ENCODE measurements around the gene AGPAT3.
A peak's percentile ranks its signal among the peaks of the same experiment; 100 is the strongest.
"Not testable (repeated sequence)": the region's sequence is repeated elsewhere in the genome, so short reads cannot be mapped to it uniquely, and the experiment has no call there.

AGPAT3 gene

DNA sequence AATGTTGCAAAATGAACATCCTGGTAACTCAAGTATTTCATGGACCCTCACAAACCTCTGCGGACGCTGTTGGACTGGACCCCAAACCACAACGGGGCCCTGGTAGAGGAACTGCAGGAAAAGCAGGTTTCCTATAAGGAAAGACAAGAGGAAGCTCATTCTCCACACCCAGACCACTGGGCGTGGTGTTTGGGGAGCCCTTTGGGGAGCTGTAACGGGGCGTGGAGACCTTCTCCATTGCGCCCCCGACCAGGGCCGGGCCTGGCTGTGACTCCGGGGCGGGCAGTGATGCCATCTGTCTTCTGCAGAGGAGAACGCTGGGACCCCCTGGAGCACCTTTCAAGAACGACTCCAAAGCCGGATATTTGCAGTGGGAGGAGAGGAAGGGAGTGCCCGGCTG, 30.0 kb upstream of the AGPAT3 start:
- no peak for DNase-seq

DNA sequence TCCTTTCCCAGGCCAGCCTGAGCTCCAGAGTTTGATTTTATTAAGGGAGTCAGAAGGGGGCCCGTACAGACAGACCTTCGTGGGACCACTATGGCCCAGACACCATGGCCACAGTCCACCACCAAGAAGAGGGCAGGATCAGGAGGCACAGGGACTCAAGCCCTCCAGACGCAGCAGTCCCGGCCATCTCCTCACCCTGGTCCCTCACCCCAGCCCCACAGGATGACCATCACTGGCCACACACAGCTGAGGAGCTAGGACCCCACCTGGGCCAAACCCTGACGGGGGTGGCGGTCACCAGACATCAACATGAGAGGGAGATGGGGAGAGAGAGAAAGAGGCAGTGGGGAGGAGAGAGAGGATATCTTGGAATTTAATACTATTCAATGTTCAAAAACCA, 29.2 kb upstream of the AGPAT3 start:
- DNase-seq = no peak

DNA sequence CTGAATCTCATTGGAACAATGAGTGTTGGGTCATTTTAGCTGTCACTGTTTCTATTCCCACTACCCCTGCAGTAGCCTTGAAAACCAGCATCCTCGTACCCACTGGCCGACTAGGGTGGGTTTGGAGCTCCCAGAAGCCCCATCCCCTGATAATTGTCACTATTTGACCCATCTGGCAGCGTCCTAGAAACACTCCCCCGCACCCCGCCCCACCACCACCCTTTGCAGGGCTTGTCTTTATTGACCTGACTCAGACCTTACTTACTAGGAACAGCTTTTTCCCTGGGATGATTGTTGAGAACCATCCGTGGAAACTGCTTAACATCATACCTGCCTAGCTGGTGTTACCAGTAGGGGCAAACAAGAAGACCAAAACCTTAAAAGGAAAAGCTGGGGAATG, 28.4 kb upstream of the AGPAT3 start:
- no peak for DNase-seq

DNA sequence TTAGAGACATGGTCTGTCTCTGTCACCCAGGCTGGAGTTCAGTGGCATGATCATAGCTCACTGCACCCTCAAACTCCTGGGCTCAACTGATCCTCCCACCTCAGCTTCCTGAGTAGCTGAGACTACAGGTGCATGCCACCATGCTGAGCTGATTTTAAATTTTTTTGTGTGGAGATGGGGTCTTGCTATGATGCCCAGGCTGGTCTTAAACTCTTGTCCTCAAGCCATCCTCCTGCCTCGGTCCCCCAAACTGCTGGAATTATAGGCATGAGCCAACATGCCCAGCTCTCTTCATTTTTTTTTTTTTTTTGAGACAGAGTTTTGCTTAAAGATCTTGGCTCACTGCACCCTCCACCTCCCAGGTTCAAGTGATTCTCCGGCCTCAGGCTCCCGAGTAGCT, 24.8 kb upstream of the AGPAT3 start:
- DNase-seq = no peak

DNA sequence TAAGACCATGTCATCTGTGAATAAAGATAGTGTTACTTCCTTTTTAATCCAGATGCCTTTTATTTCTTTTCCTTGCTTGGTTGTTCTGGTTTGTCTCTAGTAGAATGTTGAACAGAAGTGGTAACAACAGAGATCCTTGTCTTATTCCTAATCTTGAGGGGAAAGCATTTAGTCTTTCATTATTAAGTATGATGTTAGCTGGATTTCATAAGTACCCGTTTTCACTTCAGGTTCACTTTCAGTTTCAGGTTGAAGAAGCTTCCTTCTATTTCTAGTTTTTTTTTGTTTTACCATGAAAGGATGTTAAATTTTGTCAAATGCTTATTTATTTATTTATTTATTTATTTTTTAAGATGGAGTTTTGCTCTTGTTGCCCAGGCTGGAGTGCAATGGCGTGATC, 22.3 kb upstream of the AGPAT3 start:
- DNase-seq = no peak

DNA sequence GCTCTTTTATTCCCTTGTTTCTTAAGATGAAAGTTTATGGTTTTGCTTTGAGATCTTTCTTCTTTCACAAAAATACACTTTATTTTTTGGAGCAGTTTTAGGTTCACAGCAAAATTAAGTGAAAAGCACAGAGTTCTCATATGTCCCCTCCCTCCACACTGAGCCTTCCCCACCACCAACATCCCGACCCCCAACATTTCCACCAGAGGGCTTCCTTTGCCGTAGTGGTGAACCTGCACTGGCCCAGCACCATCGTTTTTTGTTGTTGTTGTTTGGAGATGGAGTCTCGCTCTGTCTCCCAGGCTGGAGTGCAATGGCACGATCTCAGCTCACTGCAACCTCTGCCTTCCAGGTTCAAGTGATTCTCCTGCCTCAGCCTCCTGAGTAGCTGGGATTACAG, 20.1 kb upstream of the AGPAT3 start:
- DNase-seq = not testable (repeated sequence)

DNA sequence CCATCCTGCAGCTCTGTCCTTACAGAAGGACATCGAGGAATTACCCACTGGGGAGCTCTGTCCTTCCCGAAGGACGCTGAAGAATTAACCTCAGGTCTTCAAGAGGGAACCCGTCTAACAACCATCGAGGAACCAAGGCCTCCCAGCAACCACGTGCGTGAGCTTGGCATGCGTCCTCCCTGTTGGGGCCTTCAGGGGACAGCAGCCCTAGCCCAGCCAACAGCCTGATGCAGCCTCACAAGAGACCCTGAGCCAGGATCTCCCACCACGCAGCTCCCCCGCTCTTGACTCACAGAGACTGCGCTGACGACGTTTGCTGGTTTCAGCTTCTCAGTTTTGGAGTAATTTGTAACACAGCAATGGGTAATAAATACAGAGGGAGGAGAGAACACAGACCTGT, 19.6 kb upstream of the AGPAT3 start:
- DNase-seq = no peak

DNA sequence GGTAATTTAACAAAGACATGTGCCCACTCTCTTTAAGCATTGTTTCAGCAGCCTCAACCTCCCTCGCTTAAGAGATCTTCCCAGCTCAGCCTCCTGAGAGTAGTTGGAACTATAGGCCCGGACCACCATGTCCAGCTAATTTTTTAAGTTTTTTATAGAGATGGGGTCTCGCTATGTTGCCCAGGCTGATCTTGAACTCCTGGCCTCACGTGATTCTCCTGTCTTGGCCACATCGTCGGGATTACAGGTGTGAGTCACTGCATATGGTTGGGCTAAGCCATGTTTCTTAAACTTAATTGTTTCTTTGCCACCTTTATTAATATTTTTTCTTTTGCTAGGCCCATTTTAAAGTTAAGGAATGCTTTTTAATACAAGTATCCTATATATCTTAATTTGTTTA, 18.6 kb upstream of the AGPAT3 start:
- DNase-seq = no peak

DNA sequence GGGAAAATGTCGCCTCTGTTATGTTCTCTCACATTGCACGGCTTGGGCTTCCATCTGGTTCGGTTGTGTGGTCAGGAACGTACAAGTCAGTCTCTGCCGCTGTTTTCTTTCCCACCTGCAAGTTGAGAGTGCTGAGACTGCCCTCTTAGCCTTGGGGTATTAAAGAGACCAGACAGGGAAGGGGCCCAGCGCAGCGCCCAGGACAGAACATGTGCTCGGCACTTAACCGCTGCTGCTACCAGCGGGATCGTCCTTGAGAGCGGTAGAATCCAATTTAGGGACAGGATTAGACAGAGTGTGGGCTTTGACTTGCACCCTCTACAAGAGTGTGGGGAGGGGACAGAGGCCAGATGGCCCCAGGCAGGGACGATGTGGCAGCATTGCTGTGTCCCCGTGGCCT, 17.7 kb upstream of the AGPAT3 start:
- DNase-seq = no peak

DNA sequence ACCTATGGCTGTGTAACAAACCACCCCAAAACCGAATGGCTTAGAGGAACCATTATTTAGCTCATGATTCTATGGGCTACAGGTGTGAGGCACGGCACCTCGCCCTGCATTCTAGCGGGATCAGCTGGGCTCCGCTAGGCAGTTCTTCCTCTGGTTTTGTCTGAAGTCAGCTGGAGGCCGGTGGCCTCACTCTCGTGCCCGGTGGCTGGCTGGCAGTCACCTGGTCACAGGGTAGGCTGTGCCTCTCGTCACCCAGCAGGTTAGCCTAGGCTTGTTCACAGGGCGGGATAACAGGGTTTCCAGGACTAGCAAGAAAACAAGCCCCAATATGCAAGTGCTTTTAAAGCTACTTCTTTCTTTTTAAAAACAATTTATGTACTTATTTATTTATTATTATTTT, 16.3 kb upstream of the AGPAT3 start:
- DNase-seq = no peak

DNA sequence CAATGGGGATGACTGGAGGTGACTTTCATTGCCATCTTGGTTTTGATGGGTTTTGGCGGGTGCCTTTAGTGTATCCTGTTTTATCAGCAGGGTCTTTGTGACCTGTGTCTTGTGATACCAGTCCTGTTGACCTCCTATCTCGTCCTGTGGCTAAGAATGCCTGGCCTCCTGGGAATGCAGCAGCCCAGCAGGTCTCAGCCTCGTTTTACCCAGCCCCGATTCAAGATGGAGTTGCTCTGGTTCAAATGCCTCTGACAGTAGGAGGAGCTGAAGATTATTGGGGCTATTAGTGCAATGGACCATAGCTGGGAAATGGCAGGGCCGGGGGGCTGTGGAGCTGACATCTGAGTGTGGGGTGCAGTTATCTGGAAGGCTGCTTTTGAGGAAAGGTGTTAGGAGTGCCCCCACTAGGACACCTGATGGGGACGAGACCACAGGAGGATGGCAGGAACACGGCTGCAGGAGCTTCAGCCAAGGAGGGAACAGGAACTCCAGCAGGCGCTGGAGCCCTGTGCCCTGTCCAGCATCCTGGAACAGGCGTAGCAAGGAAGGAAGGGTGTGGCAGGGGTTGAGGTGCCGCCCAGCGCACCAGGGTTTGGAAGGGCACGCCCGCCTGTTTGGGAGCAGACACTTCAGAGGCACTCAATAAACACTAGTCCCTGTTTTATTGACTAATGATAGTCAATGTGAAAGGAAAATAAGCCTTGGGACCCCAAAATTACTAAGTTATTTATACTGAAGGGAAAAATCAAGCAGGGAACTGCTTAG, 15.3 kb upstream of the AGPAT3 start:
- no peak for DNase-seq

DNA sequence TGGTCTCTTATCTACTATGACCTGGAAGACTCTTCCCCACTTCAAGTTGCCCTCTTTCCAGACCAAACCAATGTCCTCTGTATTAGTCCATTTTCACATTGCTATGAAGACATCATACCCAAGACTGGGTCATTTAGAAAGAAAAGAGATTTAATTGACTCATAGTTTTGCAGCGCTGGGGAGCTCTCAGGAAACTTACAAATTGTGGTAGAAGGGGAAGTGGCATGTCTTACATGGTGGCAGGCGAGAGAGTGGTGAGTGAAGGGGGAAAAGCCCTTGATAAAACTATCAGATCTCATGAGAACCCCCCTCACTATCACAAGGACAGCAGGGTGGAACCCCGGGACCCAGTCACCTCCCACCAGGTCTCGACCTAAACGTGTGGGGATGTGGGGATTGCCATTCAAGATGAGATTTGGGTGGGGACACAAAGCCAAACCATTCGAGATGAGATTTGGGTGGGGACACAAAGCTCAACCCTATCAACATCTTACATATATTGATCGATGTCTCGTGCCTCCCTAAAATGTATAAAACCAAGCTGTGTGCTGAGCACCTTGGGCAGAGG, 14.2 kb upstream of the AGPAT3 start:
- DNase-seq = no peak

DNA sequence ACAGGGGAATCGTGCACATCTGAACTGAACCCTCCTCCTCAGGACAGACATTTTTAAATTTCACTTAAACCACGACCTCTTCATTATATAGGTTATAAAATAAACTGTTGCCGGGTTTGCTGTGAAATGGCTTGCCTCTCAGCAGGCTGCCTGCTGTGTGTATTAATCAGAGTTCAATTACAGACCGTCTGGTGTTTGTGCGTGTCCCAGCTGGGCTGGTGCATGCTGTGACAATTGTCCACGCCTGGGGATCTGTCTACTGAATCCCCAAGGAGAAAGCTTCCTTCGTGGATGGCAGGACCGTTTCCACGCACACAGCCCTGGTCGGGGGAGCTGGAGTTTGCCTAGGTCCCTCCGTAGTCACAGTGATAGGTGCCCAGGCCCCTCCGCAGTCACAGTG, 13.4 kb upstream of the AGPAT3 start:
- DNase-seq = no peak

DNA sequence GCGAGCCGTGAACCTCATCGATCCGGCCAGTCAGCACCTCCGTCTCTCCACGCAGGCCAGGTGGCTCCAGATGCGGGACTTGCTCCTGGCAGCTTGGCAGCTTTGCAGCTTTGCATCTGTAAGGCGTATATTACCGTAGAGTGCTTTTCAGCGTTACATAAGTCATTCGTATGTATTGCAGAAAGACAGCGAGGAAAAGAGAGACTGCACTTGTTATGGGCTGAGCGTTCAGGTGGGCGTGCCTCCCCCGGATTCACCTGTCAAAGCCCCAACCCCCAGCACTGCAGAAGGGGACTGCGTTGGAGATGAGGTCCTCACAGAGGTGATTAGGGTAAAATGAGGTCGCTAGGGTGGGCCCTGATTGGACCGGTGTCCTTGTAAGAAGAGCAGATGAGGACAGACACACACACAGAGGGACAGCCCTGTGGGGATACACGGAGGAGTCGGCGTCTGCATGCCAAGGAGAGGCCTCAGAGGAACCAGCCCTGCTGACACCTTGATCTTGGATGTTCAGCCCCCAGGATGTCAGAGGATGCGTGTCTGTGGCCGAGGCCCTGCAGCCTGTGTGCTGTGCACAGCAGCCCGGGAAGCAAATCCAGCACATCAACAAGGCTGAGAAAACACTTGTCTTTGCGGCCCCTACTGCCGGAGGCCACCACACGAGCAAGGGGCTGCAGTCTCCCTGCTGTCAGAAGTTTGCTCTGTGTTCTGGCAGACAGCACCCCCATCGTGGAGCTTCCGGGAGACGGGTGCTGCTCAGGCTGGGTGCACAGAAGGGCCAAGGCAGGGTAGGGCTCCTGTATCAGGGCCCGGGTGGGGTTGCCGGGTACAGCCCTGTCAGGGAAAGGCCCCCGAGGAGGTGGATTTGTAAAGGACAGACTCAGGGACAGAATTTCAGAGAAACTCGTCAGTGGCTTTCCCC, 10.9 kb upstream of the AGPAT3 start:
- no peak for DNase-seq

DNA sequence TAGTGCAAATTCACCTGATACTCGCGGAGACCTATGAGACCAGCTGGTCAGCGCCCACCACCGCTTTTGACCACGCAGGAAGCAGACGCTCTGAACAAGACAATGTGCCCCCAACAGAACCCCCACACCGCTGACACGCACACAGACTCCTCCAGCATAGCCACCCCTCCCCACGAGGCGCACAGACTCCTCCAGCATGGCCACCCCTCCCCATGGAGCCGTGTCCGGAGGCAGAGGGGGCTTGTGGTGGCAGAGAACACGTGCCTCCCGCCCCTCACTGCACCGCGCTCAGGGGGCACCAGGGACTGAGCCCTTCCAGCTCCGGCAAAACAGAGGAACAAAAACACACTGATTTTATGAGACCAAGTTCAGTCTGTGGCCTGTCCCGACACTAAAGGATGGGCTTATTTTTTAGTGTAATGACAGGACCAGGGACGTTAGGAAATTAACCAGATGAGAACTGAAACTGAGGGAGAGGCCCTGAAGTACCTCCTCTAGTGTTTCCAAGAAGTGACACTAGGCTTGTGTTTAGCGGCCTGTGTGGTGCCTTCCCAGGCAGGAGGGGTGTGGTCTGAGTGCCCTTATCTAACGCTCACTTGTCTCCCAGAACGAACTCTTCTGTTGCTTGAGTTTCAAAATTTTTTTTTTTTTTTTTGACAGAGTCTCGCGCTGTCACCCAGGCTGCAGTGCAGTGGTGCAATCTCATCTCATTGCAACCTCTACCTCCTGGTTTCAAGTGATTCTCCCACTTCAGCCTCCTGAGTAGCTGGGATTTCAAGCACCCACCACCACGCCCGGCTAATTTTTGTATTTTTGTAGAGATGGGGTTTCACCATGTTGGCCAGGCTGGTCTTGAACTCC, 10.0 kb upstream of the AGPAT3 start:
- peak; percentile 65 for DNase-seq

DNA sequence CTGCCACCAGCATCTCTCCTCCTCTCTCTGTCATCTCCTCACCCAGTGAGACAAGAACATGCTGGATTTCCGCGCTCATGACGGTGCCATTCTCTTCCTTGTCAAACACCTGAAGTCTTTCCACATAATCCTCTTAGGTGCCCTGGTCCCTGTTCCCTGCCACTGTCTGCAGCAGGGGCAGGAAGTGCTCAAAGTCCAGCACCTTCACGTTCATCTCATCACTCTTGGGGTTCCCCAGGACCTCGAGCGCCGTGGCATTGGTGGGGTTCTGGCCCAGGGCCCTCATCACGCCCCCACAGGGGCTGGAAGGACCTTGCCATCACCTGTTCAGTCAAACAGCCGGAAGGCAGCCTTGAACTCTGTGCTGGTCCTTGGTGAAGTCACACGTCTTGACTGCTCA, 9.1 kb upstream of the AGPAT3 start:
- DNase-seq = no peak

DNA sequence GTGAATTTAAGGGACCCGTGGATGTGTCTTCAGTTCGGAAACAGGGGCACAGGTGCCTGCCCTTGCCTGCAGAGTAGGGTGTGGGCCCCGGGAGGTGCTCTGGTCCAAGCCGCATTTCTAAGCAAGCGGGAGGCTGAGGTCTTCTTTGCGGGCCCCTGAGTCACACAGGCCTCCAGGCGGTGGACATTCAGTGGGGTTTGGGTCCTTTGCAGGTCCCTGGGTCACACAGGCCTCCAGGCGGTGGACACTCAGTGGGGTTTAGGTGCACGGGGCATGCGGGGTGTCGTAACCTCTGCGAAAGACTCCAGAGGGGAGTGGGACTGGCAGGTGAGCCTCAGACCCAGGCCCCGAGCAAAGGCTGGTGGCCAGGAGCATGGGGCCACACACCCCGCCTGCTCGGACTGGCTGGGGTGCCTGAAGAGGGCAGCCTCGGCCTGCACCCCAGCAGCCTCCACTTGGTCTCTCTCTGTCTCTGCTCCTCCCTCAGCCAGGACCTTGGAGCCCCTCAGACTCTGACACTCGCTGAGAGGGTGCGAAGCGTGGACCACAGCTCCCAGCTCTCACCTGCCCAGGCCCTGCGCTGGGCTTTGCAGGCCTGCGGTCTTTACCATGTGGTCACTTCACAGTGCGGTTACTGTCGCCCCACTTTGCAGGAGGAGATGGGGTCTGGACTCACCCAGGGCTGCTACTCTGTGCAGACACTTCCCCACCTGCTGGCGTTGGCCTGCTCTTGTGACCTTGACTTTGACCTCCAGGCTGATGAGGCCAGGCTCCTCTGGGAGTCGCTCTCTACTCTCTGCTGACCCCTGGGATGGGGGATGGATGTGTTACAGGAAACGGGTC, 6.0 kb upstream of the AGPAT3 start:
- no peak for DNase-seq

DNA sequence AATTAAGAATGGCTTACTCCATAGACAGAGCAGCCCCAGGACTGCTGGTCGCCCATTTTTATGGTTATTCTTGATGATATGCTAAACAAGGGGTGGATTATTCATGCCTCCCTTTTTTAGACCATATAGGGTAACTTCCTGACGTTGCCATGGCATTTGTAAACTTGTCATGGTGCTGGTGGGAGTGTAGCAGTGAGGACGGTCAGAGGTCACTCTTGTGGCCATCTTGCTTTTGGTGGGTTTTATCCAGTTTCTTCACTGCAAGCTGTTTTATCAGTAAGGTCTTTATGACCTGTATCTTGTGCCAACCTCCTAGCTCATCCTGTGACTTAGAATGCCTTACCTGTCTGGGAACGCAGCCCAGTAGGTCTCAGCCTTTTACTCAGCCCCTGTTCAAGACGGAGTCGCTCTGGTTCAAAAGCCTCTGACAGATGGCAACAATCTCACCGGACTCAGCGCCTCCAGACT, 5.2 kb upstream of the AGPAT3 start:
- DNase-seq = no peak

DNA sequence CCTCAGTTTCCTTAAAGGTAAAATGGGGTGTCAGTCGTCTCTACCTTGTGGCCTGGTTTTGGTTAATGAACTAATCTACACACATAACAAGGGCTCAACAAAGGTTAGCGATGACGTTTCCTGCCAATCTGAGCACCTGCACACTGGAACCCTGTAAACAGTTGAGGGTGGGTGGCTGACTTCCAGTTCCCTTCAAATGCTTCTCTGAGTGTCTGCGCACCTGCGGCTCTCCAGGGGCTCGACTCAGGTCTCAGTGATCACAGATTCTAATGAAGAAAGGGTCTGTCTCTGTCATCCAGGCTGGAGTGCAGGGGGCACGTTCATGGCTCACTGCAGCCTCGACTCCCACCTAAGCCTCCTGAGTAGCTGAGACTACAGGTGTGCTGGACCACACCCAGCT, 3.3 kb upstream of the AGPAT3 start:
- DNase-seq = no peak

DNA sequence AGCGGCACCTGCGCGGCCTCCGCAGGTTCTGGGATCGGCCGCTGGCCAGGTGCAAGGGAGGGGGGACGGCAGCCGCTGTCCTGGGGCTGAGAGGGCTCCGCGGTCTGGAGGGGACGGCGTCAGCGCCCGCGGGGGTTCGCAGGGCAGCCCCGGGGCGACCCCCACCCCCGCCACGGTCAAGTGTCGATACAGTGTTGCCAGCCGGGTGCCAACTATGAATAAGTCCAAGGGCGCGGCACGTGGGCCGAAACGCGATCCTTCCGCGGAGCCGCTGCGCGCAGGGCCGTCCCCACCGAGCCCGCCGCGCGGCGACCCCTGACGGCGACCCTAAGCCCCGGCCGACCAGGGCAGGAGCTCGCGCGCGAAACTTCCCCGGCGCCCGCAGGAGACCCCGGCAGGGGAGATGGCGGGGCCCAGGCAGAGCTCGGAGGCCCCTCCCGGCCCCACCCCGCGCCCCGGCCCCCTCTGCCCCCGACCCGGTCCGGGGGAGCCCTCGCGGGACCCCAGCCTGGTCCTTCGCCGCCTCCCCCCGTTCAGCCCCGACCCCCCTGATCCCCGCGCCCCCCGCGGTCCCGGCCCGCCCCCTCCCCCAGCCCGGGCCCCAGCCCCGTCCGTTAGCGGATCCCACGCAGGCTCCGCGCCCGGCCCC, 586 bp upstream of the AGPAT3 start:
- DNase-seq = peak; percentile 70

DNA sequence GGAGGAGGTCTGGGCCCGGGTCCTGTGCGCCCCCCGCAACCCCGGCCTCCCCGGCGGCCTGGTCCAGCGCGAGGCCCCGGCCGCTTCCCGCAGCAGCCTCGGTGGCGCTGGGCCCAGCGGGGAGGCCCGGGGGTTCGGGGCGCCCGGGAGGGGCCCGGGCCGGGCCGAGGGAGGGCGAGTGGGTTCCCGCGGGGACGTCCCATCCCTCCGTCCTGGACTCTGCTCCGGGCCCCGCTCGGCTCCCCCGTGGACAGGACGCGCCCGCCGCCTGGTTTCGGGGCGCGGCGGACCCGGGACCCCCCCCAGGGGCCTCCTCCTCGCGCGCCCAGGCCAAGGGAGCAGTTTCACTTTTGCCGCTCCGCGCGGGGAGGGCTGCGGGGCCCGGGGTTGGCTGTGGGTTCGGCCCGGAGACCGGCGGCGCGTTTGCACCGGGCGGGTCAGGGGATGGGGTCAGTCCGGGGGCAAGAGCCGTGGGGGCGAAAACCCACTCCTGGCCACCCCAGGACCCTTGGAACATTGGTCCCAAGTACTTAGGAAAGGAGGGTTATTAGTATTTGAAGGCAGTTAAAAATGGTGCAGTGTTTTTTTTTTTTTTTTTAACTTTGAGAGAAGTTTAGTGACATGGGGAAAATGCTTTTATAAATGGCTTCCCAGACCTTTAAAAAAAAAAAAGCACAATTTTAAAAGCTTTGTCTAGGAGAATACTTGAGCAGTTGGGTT, 677 bp downstream of the AGPAT3 start:
- peak; percentile 79 for DNase-seq

All from activated CD8-positive, alpha-beta memory T cell treated with anti-CD3 and anti-CD28 coated beads, Interleukin-2, amount 50 U/mL, for 48 hours (primary cell).